GM19467 (cell line): Measurements from ENCODE around the gene GPC5.

ENCODE experiments used
- ATAC-seq: cut with Tn5 transposase; IDR thresholded peaks from one replicate; pipeline ENCODE4 v1.9.1; 2021; ENCODE audit warnings: mild to moderate bottlenecking, moderate library complexity; ENCODE audit not compliant: unreplicated experiment

Gene GPC5

DNA sequence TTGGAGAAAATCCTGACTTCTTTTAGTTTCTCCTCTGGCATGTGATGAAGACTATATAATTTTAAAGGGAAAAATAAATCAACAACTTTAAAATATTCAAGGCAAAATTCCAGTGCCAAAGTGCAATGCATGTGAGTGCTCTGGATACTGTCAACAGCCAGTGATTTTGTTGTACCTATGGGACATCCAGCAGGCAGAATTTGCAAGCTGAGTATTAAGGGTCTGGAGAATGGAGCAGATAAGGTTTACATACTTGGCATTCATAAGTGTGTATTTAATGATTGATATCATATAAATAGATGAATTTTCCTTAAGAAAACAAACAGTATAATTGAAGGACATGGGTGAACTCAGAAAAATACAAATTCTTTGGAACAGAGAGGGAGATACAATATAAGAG, 703.4 kb downstream of the GPC5 start:
- ATAC-seq: no peak

DNA sequence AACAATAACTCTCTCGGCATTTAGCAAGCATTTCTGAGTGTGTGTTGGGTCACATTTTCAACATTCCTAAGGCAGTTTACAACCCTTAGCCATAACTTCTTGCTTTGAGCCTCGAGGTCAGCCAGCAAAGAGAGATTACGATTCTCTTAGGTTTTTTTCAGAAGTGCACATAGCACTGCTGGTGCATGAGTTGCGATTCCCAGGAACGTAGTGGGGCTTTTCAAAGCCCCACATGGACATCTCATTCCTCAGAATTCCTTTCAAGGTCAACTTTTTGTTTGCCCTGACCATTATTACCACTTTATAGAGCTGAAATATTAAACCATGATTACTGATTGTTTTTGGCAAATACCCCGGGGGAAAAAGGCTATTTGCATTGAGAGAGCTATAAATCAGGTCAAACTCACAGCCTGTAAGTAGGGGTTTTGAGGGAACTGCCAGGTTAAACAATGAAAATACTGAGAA, 705.3 kb downstream of the GPC5 start:
- no peak for ATAC-seq

DNA sequence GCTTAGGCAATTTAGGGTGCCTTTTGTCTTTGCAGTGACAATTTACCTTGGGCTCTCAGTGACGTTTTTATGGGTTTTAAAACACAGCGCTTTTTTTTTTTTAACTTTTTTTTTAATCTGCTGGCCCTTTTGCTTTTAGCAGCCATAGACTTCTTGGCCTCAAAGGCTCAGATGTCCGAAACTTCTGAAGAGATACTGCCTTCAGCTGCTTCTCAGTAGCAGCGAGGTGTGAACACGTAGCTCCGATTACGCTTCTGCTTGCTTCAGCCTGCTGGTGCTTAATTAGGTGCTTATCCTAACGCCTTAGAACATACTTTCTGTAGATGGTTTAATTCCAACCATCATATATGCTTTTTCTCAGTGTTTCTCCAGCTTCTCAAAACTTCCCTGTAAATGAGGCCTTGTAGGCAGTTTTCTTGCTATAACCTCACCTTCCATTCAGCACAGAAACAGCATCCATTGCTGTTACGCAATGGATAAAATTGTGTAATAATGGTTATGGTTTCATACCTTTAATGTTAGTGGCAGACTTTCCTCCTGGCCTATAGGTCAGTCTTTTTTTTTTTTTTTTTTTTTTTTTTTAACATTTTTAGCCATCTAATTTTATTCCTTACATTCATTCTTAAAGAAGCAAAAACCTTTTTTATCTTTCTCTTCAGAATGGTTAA, 723.9 kb downstream of the GPC5 start:
- ATAC-seq: no peak

DNA sequence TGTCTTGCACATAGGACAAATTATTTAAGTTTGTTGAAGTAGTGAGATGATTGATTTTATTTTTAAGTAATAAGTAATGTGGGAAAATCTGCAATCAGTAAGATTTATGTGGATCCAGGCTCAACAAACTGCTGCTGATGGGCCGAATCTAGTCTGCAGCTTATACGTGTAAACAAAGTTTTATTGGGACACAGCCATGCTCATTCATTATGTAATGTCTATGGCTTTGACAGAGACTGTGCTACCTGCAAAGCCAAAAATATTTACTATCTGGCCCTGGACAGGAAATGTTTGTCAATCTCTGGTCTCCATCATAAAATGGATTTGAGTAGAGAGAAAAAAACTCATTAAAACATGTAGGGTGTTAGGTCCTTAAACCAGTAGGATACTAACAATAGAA, 728.0 kb downstream of the GPC5 start:
- ATAC-seq: no peak

DNA sequence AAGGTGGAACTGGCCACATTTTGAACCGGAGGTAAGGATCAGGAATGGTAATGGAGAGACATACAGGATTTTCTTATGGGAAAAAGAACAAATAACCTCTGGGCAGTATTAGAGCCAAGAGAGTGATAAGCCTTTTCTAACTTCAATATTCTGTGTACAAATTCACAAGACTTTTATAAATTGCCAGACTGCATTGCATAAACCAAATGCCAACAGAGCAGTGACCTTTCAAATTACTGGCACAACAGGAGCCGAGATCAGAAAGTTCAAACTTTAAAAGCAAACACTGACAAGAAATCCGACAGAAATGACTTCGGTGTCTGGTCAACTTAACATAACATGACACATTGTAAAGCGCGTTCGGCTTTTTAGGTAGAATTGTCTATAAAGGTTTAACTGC, 737.1 kb downstream of the GPC5 start:
- ATAC-seq: no peak

DNA sequence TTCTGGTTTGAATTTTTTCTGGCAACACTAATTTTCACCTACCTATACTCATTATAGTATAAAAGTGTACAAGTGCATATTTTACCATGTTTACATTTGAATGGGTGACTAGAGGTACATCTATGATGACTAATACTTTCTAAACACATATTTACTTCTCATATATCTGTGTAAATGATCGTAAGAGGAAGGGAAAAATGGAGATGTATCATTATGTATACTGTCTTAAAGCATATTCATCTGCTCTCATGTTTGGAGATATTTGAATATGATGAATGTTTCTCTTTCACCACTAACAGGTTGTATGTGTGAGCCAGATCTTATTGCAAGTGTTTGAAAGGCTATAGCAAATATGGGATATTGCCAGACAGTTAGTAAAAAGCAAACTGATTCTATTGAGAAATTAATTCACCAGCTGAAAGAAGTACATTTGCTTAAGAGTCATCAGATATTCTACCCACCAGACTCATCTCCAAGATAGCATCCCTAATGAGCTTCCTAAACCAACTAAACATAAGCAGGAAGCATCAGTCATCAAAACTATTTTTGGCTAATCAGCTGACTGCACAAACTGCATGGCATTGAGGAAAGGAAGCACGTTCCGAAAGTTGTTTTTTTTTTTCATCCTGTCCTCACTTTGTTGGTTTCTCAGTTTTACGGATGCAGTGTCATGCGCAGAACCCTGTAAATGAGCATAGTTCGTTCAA, 738.2 kb downstream of the GPC5 start:
- ATAC-seq: no peak

DNA sequence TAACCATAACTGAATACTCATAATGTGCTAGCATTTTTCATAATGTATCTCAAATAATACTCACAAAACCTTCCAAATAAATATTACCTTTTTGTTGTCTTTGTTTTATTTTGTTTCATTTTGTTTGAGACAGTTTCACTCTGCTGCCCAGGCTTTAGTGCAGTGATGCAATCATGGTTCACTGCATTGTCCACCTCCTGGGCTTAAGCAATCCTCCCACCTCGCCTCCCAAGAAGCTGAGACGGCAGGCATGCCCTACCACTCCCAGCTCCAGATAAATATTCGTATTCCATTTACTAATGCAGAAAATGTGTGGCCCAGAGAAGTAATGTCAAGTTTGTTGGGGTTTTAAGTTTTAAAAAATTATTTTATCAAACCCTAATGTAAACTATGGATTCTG, 739.1 kb downstream of the GPC5 start:
- ATAC-seq: no peak

DNA sequence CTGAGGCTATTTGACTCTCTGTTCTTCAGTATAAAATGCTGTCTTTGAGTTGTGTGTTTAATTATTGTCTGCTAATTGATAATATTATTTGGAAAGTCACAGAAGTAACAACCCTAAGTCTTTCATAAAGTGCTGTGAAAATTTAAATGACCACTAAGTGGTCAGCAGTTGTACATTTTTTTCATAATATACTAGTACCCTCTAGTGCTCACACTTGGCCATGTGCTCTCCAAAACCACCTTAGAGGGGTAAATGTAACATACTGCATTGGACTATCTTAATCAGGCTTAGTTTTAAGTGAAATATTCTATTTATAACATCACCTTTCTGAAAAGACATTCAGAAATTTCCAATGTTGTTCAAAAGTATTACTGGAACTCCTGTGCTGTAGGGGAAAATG, 745.3 kb downstream of the GPC5 start:
- ATAC-seq: no peak

DNA sequence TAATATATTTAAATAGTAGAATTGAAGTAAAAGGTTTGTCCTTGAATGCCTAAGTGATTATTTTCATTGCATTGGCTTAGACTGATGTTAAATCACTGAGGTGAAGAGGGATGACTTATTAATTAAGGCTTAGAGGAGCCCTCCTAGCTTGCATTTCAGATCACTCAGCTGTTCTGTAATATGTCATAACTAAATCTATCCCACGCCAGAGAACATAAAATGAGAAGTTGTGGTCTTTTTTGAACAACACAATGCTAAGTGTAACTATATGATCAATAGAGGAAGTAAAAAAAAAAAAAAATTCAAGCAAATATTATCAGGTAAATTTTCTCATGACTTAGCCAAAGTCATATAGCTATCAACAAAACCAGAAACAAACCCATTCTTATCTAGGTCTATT, 752.2 kb downstream of the GPC5 start:
- no peak for ATAC-seq

DNA sequence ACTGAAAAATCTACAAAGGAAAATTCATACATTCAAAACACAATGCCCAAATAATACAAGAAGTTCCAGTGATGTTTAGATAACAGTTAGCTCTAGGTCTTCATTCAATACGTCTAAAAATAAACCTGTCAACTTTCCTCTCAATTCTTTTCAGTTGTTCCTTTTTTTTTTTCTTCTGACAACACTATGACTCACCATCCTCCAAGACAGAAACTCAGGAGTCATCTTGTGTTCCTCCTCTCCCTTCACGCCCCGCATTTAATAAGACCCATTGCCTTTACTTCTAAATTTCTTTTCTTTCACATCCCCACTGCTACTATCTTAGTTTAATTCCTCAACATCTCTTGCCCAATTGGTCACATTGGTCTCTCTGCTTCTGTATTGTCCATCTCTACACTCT, 759.9 kb downstream of the GPC5 start:
- ATAC-seq: no peak

DNA sequence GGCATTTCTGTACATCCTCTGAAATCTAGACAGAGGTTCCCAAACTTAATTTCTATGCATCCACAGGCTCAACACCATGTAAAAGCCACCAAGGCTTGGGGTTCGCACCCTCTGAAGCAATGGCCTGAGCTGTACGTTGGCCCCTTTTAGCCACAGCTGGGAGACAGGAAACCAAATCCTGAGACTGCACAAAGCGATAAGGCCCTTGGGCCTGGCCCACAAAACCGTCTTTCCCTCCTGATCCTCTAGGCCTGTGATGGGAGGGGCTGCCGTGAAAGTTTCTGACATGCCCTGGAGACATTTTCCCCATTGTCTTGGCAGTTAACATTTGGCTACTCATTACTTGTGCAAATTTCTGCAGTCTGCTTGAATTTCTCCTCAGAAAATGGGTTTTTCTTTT, 766.4 kb downstream of the GPC5 start:
- no peak for ATAC-seq

DNA sequence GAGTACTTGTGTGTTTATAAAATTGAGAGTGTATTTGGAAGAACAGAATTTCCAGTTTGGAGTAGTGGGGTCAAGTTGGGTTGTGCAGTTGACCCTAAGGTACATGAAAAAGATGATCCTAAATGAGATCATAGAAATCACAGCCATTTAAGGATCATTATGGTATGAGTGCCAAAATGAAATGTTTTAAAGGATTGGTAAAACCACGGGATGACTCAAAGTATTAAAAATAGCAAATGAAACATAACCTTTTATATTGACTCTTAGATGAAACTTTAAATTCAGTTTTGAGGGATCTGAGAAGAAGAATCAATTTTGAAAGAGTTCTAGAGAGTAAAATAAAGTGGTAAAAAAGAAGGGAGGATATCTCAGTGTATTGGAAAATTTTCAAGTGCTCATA, 773.8 kb downstream of the GPC5 start:
- no peak for ATAC-seq

DNA sequence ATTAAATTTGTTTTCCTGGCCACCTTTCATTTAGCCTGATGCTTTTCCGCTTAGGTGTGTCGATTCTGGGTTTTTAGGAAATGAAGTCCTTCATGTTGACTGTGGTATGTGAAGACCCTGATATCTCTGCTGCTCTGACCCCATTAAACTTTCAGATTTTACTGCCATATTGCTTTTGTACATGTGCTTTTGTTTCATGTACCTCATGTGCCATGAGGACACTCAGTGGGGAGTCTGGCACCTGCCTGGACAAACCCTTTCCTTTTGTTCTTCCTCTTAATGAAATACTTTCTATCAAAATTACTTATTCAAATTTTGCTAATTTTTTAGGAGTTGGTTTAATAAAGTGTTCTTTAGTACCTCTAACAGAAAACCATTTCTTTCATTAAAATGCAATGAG, 774.8 kb downstream of the GPC5 start:
- no peak for ATAC-seq

DNA sequence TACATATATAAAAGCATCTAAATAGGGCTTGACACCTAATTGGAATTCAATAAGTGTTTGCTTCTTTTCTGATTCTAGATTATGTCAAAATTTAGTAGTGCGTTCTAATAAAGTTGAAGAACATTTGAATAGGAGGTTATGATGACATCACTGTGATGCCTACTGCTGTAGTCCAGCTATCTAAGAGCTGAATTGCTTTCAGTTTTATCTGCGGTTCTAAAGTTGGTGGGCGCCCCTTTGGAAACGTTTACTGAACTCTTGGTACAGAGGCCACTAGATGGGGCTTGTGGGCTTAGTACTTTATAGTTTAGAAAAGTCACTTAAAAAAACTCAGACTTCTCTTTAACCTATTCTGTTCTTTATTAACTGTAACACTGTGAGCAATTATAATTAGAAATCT, 776.9 kb downstream of the GPC5 start:
- no peak for ATAC-seq

DNA sequence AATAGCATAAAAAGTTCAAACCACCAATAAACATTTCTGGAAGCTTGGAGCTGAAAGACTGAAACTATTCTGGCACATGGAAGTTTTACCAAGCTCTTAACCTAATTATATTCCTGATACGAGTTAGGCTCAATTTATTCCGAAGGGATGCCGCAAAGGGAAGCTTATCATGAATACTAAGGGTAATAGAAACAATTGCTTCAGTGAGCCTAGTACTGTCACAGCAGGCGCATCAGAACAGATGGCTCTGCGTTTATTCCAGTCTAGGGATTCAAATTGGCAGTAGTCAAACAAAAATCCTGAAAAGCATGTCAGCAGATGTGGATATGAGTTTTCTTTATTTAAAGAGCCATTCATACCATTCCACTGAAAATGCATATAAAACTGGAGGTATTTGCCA, 779.5 kb downstream of the GPC5 start:
- no peak for ATAC-seq

DNA sequence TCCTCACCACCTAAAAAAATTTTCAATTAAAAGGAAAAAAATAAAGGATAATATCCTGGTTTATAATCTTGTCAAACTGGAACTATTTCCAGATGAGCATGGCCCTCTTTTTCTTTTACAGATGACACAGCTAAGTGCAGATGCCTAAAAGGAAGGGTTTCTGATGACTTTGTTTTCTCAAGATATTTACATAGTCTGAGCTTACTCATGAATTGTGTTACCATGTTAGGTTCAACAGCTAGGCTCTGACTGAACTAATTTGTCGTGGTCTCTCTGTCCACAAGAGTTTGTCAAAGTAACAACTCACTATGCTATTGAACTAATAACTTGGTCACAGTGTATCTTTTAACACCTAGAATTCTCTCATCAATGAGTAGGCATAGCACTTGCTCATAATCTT, 780.8 kb downstream of the GPC5 start:
- no peak for ATAC-seq

DNA sequence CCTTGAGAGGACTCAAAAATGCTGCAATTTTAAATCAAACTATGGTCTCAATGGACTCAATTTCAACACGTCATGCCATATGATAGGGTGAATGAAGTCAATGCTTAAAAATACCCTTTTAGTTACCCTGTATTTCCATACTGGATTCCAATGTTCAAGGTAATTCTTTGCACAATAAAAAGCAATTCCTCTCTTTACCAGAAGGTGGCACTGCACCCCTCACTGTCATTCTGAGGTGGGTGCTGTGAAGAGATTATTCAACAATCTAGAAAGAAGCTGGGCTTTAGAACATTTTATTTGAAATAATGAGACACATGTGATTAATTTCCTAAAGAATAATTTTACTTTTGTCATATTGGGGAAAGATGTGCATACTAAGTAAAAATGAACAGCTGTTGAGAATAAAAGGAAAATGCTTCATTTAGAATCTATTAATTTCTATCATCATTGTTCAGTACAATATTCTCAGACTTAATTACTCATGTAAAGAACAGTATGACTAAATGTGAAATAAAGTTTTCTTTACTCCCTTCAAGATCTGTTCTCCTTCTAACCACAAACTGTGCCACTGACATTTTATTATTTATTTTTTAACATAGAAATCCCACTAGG, 789.1 kb downstream of the GPC5 start:
- ATAC-seq: peak; percentile 79

DNA sequence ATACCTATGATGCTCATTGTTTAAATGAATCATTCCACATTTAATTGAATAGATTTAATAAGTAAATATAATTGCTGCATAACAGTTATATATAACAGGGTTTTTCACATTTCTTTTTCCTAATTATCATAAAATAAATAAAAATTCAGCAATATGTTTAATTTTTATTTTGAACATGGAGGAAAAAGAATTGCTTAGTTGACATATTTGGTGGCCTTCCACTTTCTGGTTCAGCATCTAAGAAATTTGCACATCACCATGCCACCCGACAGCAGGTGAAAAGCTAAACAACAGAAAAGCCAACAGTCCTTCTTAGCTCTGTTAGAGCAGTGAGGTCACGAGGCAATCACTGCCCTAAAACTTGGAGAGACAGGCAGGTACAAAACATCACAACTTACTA, 790.2 kb downstream of the GPC5 start:
- no peak for ATAC-seq

DNA sequence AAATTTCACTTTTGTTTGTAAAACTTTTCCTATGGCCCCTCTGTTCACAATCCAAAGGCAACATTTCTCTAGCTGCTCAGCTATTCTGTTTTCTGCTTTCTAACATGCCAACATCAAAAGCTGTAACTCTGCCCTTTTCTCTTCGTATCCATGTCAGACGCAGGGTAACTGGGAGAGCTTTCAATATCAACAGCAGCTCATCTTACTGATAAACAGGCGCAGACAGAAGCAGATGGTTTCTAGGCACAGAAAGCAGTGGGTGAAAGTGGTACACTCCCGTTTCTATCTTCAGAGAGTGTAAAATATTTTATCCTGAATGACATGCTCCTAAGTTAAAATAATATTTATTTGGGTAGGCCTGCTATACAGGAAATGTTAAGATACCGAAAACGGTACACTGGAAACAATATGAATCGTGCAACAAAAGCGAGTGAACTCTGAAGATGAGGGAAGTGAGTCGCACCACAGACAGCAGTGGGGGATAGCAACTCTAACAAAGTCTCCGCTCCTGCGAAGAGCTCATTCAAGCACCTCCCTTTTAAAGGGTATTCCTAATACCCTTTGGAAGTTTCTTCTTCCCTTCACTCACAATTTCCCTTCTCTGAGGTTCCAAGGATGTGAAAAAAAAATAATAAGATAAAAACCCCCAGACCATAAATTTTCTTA, 798.3 kb downstream of the GPC5 start:
- ATAC-seq: no peak

DNA sequence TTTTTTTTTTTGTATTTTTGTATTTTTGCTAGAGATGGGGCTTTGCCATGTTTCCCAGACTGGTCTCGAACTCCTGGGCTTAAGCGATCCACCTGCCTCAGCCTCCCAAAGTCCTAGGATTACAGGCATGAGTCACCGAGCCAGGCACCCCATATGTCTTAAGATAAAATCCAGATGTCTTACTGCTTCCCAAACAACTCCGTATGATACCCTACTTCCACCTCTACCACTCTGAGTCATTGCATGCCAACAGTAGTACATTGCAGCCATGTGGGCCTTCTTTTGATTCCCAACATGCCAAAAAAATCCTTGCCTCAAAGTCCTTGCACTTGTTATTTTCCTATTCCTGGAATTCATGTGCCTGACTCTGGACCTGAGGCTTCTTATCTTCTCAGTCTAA, 799.2 kb downstream of the GPC5 start:
- ATAC-seq: no peak

DNA sequence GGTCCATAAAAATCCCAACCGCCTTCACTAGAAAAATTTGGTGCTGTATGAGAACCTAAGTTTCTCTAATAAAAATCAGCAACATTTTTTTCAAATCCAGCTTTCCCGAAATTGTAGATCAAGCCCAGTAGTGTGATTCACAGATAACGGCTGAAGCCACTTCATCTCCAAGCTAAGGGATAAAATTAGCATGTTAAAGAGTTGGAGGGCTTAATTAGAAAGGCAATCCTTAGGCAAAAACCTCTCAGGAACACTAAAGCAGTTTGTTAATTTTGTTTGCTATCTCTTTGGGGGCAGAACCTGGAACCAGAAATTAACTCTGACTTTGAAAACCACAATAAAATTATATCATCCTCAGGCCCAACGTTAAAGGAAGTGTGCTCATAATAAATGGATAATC, 820.2 kb downstream of the GPC5 start:
- no peak for ATAC-seq

DNA sequence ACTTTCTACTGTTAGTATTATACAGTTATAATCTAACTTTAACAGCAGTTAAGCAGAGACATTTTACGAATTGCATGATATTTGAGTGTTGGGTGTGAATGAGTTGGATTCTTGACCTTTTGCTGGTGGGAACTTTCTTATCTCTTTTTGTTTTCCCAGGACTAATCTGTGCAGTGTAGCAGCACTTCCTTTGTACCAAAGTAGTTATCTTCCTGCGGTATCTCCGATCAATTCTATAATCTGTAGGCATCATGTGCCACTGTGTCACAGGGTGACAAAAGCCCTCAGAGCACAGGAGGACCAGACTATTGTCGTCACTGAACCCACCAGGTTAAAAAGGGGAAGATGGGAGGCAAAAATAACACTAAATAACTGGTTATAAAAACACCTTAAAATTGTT, 823.5 kb downstream of the GPC5 start:
- ATAC-seq: no peak
